ENCODE data around the gene CWC25. TPM values are rescaled to one million over a fixed set of nuclear protein-coding genes. Genes with fewer than 3 reads are reported as not detected.

The CWC25 gene
- total and polyA plus RNA-seq, 2 of the 13 experiments (the other 11 are each of a cell fraction or from before 2014, with no cell fraction given), result 15.6 to 22.7 TPM

DNA sequence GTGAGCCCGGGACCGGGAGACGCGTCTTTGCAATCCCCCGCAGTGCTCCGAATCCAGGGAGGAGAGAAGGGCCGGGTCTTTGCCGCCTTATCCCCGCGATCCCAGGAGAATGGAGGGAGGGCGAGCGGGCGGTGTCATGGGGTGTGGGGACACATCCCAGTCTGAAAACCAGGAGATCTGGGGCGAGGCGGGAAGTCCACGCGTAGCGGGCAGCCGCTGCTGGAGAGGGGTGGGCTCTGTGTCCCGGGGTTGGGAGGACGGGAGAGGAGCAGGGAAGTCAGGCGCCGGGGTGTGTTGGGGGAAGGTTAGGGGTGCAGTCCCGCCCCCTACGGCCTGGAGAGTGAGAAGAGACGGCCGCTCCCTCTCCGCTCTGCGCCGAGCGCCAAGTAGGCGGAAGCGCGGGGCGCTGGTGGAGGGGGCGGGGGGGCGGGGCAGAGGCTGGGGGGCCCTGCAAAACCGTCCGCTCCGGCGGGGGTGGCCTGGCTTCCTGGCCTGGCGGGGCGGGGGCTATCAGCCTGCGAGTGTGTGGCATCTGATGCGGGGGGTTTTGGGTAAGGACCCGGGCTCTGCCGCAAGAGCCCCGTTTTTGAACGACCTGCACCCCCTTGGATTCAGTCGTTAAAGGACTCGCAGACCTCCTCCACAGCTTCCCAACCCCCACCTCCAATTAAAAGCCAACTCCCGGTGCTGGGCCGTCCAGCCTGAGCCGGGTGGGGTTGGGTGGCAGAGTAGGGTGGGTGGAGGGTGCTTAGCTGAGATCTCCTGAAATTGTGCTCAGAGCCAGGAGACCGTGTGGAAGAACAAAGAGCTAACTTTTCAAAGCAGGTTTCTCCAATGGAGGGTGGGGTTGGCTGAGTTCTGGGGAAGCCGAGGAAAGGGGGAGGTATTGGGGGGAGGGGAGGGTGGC, 45.4 kb upstream of the CWC25 start (continued):
- TF ChIP-seq, protein P1, sequence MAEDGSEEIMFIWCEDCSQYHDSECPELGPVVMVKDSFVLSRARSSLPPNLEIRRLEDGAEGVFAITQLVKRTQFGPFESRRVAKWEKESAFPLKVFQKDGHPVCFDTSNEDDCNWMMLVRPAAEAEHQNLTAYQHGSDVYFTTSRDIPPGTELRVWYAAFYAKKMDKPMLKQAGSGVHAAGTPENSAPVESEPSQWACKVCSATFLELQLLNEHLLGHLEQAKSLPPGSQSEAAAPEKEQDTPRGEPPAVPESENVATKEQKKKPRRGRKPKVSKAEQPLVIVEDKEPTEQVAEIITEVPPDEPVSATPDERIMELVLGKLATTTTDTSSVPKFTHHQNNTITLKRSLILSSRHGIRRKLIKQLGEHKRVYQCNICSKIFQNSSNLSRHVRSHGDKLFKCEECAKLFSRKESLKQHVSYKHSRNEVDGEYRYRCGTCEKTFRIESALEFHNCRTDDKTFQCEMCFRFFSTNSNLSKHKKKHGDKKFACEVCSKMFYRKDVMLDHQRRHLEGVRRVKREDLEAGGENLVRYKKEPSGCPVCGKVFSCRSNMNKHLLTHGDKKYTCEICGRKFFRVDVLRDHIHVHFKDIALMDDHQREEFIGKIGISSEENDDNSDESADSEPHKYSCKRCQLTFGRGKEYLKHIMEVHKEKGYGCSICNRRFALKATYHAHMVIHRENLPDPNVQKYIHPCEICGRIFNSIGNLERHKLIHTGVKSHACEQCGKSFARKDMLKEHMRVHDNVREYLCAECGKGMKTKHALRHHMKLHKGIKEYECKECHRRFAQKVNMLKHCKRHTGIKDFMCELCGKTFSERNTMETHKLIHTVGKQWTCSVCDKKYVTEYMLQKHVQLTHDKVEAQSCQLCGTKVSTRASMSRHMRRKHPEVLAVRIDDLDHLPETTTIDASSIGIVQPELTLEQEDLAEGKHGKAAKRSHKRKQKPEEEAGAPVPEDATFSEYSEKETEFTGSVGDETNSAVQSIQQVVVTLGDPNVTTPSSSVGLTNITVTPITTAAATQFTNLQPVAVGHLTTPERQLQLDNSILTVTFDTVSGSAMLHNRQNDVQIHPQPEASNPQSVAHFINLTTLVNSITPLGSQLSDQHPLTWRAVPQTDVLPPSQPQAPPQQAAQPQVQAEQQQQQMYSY (CRISPR knock-in tag; IDR thresholded peaks at IDR 0.05), result no peak
- TF ChIP-seq, protein P2, sequence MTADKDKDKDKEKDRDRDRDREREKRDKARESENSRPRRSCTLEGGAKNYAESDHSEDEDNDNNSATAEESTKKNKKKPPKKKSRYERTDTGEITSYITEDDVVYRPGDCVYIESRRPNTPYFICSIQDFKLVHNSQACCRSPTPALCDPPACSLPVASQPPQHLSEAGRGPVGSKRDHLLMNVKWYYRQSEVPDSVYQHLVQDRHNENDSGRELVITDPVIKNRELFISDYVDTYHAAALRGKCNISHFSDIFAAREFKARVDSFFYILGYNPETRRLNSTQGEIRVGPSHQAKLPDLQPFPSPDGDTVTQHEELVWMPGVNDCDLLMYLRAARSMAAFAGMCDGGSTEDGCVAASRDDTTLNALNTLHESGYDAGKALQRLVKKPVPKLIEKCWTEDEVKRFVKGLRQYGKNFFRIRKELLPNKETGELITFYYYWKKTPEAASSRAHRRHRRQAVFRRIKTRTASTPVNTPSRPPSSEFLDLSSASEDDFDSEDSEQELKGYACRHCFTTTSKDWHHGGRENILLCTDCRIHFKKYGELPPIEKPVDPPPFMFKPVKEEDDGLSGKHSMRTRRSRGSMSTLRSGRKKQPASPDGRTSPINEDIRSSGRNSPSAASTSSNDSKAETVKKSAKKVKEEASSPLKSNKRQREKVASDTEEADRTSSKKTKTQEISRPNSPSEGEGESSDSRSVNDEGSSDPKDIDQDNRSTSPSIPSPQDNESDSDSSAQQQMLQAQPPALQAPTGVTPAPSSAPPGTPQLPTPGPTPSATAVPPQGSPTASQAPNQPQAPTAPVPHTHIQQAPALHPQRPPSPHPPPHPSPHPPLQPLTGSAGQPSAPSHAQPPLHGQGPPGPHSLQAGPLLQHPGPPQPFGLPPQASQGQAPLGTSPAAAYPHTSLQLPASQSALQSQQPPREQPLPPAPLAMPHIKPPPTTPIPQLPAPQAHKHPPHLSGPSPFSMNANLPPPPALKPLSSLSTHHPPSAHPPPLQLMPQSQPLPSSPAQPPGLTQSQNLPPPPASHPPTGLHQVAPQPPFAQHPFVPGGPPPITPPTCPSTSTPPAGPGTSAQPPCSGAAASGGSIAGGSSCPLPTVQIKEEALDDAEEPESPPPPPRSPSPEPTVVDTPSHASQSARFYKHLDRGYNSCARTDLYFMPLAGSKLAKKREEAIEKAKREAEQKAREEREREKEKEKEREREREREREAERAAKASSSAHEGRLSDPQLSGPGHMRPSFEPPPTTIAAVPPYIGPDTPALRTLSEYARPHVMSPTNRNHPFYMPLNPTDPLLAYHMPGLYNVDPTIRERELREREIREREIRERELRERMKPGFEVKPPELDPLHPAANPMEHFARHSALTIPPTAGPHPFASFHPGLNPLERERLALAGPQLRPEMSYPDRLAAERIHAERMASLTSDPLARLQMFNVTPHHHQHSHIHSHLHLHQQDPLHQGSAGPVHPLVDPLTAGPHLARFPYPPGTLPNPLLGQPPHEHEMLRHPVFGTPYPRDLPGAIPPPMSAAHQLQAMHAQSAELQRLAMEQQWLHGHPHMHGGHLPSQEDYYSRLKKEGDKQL (CRISPR knock-in tag; IDR thresholded peaks at IDR 0.05; ENCODE audit: low read depth), result no peak
- TF ChIP-seq ZNF446 (CRISPR knock-in tag; IDR thresholded peaks at IDR 0.05), result no peak; the same call in 1 of the 2 replicates
- TF ChIP-seq, protein P3, sequence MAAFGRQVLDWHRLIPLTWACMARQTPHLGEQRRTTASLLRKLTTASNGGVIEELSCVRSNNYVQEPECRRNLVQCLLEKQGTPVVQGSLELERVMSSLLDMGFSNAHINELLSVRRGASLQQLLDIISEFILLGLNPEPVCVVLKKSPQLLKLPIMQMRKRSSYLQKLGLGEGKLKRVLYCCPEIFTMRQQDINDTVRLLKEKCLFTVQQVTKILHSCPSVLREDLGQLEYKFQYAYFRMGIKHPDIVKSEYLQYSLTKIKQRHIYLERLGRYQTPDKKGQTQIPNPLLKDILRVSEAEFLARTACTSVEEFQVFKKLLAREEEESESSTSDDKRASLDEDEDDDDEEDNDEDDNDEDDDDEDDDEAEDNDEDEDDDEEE (CRISPR knock-in tag; IDR thresholded peaks at IDR 0.05), result peak; percentile 93; the same call in 1 of the 2 replicates
- TF ChIP-seq ZNF589 (CRISPR knock-in tag; conservative IDR thresholded peaks at IDR 0.05), result no peak
- peak; percentile 46; the same call in 1 of the 2 replicates for TF ChIP-seq ZNF615 (CRISPR knock-in tag; IDR thresholded peaks at IDR 0.05; ENCODE audit: borderline replicate concordance)
- TF ChIP-seq, protein P4, sequence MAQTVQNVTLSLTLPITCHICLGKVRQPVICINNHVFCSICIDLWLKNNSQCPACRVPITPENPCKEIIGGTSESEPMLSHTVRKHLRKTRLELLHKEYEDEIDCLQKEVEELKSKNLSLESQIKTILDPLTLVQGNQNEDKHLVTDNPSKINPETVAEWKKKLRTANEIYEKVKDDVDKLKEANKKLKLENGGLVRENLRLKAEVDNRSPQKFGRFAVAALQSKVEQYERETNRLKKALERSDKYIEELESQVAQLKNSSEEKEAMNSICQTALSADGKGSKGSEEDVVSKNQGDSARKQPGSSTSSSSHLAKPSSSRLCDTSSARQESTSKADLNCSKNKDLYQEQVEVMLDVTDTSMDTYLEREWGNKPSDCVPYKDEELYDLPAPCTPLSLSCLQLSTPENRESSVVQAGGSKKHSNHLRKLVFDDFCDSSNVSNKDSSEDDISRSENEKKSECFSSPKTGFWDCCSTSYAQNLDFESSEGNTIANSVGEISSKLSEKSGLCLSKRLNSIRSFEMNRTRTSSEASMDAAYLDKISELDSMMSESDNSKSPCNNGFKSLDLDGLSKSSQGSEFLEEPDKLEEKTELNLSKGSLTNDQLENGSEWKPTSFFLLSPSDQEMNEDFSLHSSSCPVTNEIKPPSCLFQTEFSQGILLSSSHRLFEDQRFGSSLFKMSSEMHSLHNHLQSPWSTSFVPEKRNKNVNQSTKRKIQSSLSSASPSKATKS (CRISPR knock-in tag; IDR thresholded peaks at IDR 0.05), result no peak
- TF ChIP-seq ZNF510 (CRISPR knock-in tag; IDR thresholded peaks at IDR 0.05; ENCODE audit: low read depth), result 0 out of 2 replicates have a peak, but pooled peaks have one; percentile 81
- peak; percentile 38; the same call in 1 of the 2 replicates for TF ChIP-seq KDM5B (CRISPR knock-in tag; IDR thresholded peaks at IDR 0.05; ENCODE audit: borderline replicate concordance)
- TF ChIP-seq, protein P5, sequence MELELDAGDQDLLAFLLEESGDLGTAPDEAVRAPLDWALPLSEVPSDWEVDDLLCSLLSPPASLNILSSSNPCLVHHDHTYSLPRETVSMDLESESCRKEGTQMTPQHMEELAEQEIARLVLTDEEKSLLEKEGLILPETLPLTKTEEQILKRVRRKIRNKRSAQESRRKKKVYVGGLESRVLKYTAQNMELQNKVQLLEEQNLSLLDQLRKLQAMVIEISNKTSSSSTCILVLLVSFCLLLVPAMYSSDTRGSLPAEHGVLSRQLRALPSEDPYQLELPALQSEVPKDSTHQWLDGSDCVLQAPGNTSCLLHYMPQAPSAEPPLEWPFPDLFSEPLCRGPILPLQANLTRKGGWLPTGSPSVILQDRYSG (CRISPR knock-in tag; IDR thresholded peaks at IDR 0.05), result no peak
- no peak for TF ChIP-seq RORA (CRISPR knock-in tag; IDR thresholded peaks at IDR 0.05)

Measured in HepG2 (cell line).